ENCODE measurements around the gene FLT1. TPM values are rescaled to one million over a fixed set of nuclear protein-coding genes. Genes with fewer than 3 reads are reported as not detected.

Gene FLT1
- polyA plus RNA-seq, 1 donor (not counting 4 experiments of a cell fraction or from before 2014, with no cell fraction given), result 0.01 TPM

- Histone ChIP-seq H3K4me3 (ENCODE audit: control insufficient read depth in 2 of 3, extremely low read depth in 1 of 3, insufficient read depth in 2 of 3, low read depth in 1 of 3, low read length in 3 of 3) (no peak overlapping the region), H3K4me2 (ENCODE audit: control insufficient read depth, extremely low read depth, insufficient read depth, low read depth, low read length) (no peak overlapping the region), H3K27me3 (ENCODE audit: control insufficient read depth, extremely low read depth, insufficient read depth, low read length) (peaks cover 5% of the 10 kb centered on the region), H2AFZ (ENCODE audit: control insufficient read depth, low read length) (no peak overlapping the region), H3K9me1 (ENCODE audit: control insufficient read depth, extremely low read depth, insufficient read depth, low read length) (no peaks in the 10 kb centered on the region), H3K9ac (ENCODE audit: control insufficient read depth, extremely low read depth, insufficient read depth, low read length) (no peak overlapping the region), H3K9me3 (ENCODE audit: control insufficient read depth, low read depth, low read length) (no peaks in the 10 kb centered on the region), H3K4me1 (ENCODE audit: control insufficient read depth, extremely low read depth, insufficient read depth, low read length) (no peaks in the 10 kb centered on the region), H4K20me1 (ENCODE audit: control insufficient read depth, extremely low read depth, insufficient read depth, low read length) (no peaks in the 10 kb centered on the region), H3K36me3 (ENCODE audit: control insufficient read depth in 2 of 2, extremely low read depth in 1 of 2, insufficient read depth in 2 of 2, low read length in 2 of 2) (no peaks in the 10 kb centered on the region), H3K27ac (ENCODE audit: control insufficient read depth, insufficient read depth, low read length) (no peak overlapping the region), H3K79me2 (ENCODE audit: control insufficient read depth, insufficient read depth, low read length) (no peaks in the 10 kb centered on the region)
- no peak for DNase-seq (ENCODE audit: low read depth, low spot score)
- TF ChIP-seq, protein P1, sequence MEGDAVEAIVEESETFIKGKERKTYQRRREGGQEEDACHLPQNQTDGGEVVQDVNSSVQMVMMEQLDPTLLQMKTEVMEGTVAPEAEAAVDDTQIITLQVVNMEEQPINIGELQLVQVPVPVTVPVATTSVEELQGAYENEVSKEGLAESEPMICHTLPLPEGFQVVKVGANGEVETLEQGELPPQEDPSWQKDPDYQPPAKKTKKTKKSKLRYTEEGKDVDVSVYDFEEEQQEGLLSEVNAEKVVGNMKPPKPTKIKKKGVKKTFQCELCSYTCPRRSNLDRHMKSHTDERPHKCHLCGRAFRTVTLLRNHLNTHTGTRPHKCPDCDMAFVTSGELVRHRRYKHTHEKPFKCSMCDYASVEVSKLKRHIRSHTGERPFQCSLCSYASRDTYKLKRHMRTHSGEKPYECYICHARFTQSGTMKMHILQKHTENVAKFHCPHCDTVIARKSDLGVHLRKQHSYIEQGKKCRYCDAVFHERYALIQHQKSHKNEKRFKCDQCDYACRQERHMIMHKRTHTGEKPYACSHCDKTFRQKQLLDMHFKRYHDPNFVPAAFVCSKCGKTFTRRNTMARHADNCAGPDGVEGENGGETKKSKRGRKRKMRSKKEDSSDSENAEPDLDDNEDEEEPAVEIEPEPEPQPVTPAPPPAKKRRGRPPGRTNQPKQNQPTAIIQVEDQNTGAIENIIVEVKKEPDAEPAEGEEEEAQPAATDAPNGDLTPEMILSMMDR (optimal IDR thresholded peaks at IDR 0.05 in 1 of 3, IDR thresholded peaks at IDR 0.05 in 1 of 3, conservative IDR thresholded peaks at IDR 0.05 in 1 of 3; ENCODE audit: extremely low read depth in 1 of 3, insufficient read depth in 2 of 3, low read length in 3 of 3), result no peak
- TF ChIP-seq EZH2 (IDR thresholded peaks at IDR 0.05; ENCODE audit: low read length), result no peak
- FAIRE-seq, result no peak
- dilution Hi-C loops (cut with MboI; ENCODE audit: extremely low pct_ligation_motif_present, low sequenced_read_pairs), result no loop called here
These were observed 42.2 kb downstream of the FLT1 start for GRCh38 chr13:28452755-28453154.

DNA sequence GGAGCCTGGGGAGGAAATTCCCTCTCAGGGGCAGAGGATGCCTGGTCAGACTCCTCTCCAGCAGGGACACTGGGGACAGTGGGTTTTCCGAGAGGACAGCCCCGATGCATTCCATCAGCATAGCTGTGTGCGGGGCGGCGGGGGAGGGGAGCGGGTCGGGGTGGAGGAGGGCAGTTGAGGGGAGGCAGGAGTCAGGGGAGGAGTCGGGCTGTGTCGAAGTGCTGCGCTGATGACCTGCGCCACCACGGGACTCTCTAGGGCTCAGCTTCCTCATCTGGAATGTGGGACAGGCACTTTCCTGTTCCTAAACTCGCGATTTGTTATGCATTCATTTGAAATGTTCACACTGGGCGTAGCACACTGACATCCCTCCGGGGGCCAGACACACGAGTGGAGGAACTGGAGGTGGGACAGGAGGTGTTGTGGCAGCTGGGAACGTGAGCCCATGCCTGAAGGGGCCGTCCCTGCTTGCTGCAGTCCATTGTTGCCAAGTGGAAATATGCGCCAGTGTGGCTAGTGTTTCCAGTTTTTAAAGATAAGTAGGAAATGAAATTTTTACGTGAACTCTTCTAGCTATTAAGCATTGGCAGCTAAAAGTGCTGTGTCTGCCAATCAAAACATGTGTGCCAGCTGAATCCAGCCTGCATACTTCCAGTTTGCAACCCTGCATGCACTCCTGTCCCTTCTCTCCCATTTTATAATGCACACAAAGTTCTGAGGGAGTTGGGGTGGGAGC, 43.3 kb downstream of the FLT1 start:
- H3K79me2 ChIP-seq (ENCODE audit: control insufficient read depth, insufficient read depth, low read length), result no peaks in the 10 kb centered on the region
- no peak overlapping the region for H3K9ac ChIP-seq (ENCODE audit: control insufficient read depth, extremely low read depth, insufficient read depth, low read length)
- no peaks in the 10 kb centered on the region for H4K20me1 ChIP-seq (ENCODE audit: control insufficient read depth, extremely low read depth, insufficient read depth, low read length)
- H3K4me2 ChIP-seq (ENCODE audit: control insufficient read depth, extremely low read depth, insufficient read depth, low read depth, low read length), result no peak overlapping the region
- FAIRE-seq, result no peak
- H3K4me3 ChIP-seq (ENCODE audit: control insufficient read depth in 2 of 3, extremely low read depth in 1 of 3, insufficient read depth in 2 of 3, low read depth in 1 of 3, low read length in 3 of 3), result no peak overlapping the region
- dilution Hi-C loops (cut with MboI; ENCODE audit: extremely low pct_ligation_motif_present, low sequenced_read_pairs), result no loop called here
- no peak for DNase-seq (ENCODE audit: low read depth, low spot score)
- TF ChIP-seq EZH2 (IDR thresholded peaks at IDR 0.05; ENCODE audit: low read length), result no peak
- TF ChIP-seq, protein P1 (optimal IDR thresholded peaks at IDR 0.05 in 1 of 3, IDR thresholded peaks at IDR 0.05 in 1 of 3, conservative IDR thresholded peaks at IDR 0.05 in 1 of 3; ENCODE audit: extremely low read depth in 1 of 3, insufficient read depth in 2 of 3, low read length in 3 of 3), result no peak
- no peaks in the 10 kb centered on the region for H3K4me1 ChIP-seq (ENCODE audit: control insufficient read depth, extremely low read depth, insufficient read depth, low read length)
- H3K36me3 ChIP-seq (ENCODE audit: control insufficient read depth in 2 of 2, extremely low read depth in 1 of 2, insufficient read depth in 2 of 2, low read length in 2 of 2), result no peaks in the 10 kb centered on the region
- H3K9me1 ChIP-seq (ENCODE audit: control insufficient read depth, extremely low read depth, insufficient read depth, low read length), result no peaks in the 10 kb centered on the region
- no peak overlapping the region for H2AFZ ChIP-seq (ENCODE audit: control insufficient read depth, low read length)
- H3K9me3 ChIP-seq (ENCODE audit: control insufficient read depth, low read depth, low read length), result no peaks in the 10 kb centered on the region
- H3K27ac ChIP-seq (ENCODE audit: control insufficient read depth, insufficient read depth, low read length), result no peak overlapping the region
- peaks cover 5% of the 10 kb centered on the region for H3K27me3 ChIP-seq (ENCODE audit: control insufficient read depth, extremely low read depth, insufficient read depth, low read length)
